CD1c-positive myeloid dendritic cell (primary cell): ENCODE results near the gene PIKFYVE.
"Not testable (repeated sequence)": the region's sequence is repeated elsewhere in the genome, so short reads cannot be mapped to it uniquely, and the experiment has no call there.

Experiments used
- DNase-seq: peaks from one replicate; pipeline ENCODE4 v3.0.0-alpha.2; 2016; ENCODE audit errors: extremely low spot score

The PIKFYVE gene

GRCh38 chr2:208297961-208298360, 31.9 kb downstream of the PIKFYVE start:
- peak; percentile 3 for DNase-seq

- DNase-seq, result no peak
Measured at GRCh38 chr2:208300847-208301618, 35.0 kb downstream of the PIKFYVE start.

GRCh38 chr2:208304157-208304556, 38.1 kb downstream of the PIKFYVE start:
- DNase-seq, result no peak

GRCh38 chr2:208304695-208305094, 38.6 kb downstream of the PIKFYVE start:
- no peak for DNase-seq

- no peak for DNase-seq
Measured at GRCh38 chr2:208306291-208306690, 40.2 kb downstream of the PIKFYVE start.

- DNase-seq, result peak; percentile 47
Measured at GRCh38 chr2:208311321-208311720, 45.3 kb downstream of the PIKFYVE start.

GRCh38 chr2:208311954-208312353, 45.9 kb downstream of the PIKFYVE start:
- peak; percentile 86 for DNase-seq

GRCh38 chr2:208315081-208315788, 49.2 kb downstream of the PIKFYVE start:
- peak; percentile 85 for DNase-seq

GRCh38 chr2:208318127-208318526, 52.1 kb downstream of the PIKFYVE start:
- DNase-seq, result no peak

- no peak for DNase-seq
Measured at GRCh38 chr2:208319391-208319790, 53.3 kb downstream of the PIKFYVE start.

GRCh38 chr2:208320686-208321085, 54.6 kb downstream of the PIKFYVE start:
- no peak for DNase-seq

- no peak for DNase-seq
Measured at GRCh38 chr2:208326016-208326415, 60.0 kb downstream of the PIKFYVE start.

- no peak for DNase-seq
Measured at GRCh38 chr2:208329485-208329884, 63.4 kb downstream of the PIKFYVE start.

- no peak for DNase-seq
Measured at GRCh38 chr2:208334230-208334629, 68.2 kb downstream of the PIKFYVE start.

- no peak for DNase-seq
Measured at GRCh38 chr2:208346756-208347155, 80.7 kb downstream of the PIKFYVE start.

- DNase-seq, result no peak
Measured at GRCh38 chr2:208350610-208351009, 84.6 kb downstream of the PIKFYVE start.

GRCh38 chr2:208352644-208353567, 86.9 kb downstream of the PIKFYVE start:
- no peak for DNase-seq

- DNase-seq, result no peak
Measured at GRCh38 chr2:208354964-208355381, 88.9 kb downstream of the PIKFYVE start.

- not testable (repeated sequence) for DNase-seq
Measured at GRCh38 chr2:208356420-208356819, 90.4 kb downstream of the PIKFYVE start.

- no peak for DNase-seq
Measured at GRCh38 chr2:208356846-208357574, 91.0 kb downstream of the PIKFYVE start.
